Nephron (organoid): ENCODE data around the gene NECTIN2.
"Not testable (repeated sequence)": the region's sequence is repeated elsewhere in the genome, so short reads cannot be mapped to it uniquely, and the experiment has no call there.

Experiments
- H3K27ac Mint-ChIP-seq, 3 experiments: 2 replicates each; pipeline ENCODE4 v1.8.0; 2020; ENCODE audit warnings: mixed read lengths in 3 of 3, mild to moderate bottlenecking in 2 of 3, moderate library complexity in 1 of 3
- H3K27me3 Mint-ChIP-seq: 2 replicates; pipeline ENCODE4 v1.8.0; 2021; ENCODE audit warnings: low read depth, mild to moderate bottlenecking, moderate library complexity, mixed read lengths
- H3K36me3 Mint-ChIP-seq: 2 replicates; pipeline ENCODE4 v1.8.0; 2020; ENCODE audit warnings: low read depth, mixed read lengths
- H3K4me1 Mint-ChIP-seq: 2 replicates; pipeline ENCODE4 v1.8.0; 2020; ENCODE audit warnings: mixed read lengths
- H3K4me3 Mint-ChIP-seq, 3 experiments: 2 replicates each; pipeline ENCODE4 v1.8.0; 2020; ENCODE audit warnings: mild to moderate bottlenecking in 3 of 3, mixed read lengths in 3 of 3, moderate library complexity in 2 of 3
- H3K9me3 Mint-ChIP-seq: 2 replicates; pipeline ENCODE4 v1.8.0; 2020; ENCODE audit warnings: mixed read lengths
- TF ChIP-seq, protein P1 (sequence below), 3 experiments: fragments of 200-600 bp; sonication (generic); IDR thresholded peaks; one replicate each; pipeline ENCODE4 v1.5.0; 2021; ENCODE audit warnings: antibody characterized with exemption in 3 of 3; ENCODE audit not compliant: unreplicated experiment in 3 of 3

Gene NECTIN2

GRCh38 chr19:44855606-44856005 is 9.5 kb downstream of the NECTIN2 start:
- H3K4me1 Mint-ChIP-seq = peaks cover 13% of the 10 kb centered on the region
- peak overlapping the region in 1 of 3 experiments; percentile 74 for H3K27ac Mint-ChIP-seq
- H3K36me3 Mint-ChIP-seq = peaks cover 33% of the 10 kb centered on the region
- no peaks in the 10 kb centered on the region for H3K27me3 Mint-ChIP-seq
- no peaks in the 10 kb centered on the region for H3K9me3 Mint-ChIP-seq
- H3K4me3 Mint-ChIP-seq = no peak overlapping the region
- TF ChIP-seq, protein P1, sequence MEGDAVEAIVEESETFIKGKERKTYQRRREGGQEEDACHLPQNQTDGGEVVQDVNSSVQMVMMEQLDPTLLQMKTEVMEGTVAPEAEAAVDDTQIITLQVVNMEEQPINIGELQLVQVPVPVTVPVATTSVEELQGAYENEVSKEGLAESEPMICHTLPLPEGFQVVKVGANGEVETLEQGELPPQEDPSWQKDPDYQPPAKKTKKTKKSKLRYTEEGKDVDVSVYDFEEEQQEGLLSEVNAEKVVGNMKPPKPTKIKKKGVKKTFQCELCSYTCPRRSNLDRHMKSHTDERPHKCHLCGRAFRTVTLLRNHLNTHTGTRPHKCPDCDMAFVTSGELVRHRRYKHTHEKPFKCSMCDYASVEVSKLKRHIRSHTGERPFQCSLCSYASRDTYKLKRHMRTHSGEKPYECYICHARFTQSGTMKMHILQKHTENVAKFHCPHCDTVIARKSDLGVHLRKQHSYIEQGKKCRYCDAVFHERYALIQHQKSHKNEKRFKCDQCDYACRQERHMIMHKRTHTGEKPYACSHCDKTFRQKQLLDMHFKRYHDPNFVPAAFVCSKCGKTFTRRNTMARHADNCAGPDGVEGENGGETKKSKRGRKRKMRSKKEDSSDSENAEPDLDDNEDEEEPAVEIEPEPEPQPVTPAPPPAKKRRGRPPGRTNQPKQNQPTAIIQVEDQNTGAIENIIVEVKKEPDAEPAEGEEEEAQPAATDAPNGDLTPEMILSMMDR (IDR thresholded peaks at IDR 0.05; ENCODE audit: unreplicated experiment in 3 of 3) = no peak

- Mint-ChIP-seq H3K4me1 (peaks cover 19% of the 10 kb centered on the region), H3K27ac (peak overlapping the region; percentile 79 to 80 (median 79)), H3K27me3 (no peaks in the 10 kb centered on the region), H3K9me3 (no peaks in the 10 kb centered on the region), H3K4me3 (peak overlapping the region in 2 of 3 experiments; percentile 8 to 41), H3K36me3 (peaks cover 43% of the 10 kb centered on the region)
- TF ChIP-seq, protein P1 (IDR thresholded peaks at IDR 0.05; ENCODE audit: unreplicated experiment in 3 of 3) = no peak
Measured at GRCh38 chr19:44856421-44857083, 10.5 kb downstream of the NECTIN2 start.

DNA sequence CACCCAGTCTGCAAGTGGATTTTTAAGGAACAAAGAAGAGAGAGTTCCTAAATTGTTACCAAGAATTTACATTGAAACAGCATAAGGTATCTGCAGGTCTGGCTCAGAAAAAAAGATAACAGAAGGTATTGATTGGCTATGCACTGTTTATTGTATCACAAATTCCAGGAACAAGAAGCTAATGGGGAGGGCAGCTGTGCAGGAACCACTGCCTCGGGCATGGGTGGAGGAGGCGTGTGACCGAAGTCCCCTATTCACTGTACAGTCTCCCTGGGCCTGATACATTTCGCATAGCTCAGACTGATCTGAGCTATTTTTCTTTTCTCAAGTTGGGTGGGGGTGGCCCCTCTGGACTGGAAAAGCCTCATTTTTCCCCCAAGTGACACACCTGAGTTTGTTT is 11.7 kb downstream of the NECTIN2 start:
- TF ChIP-seq, protein P1 (IDR thresholded peaks at IDR 0.05; ENCODE audit: unreplicated experiment in 3 of 3) = no peak
- Mint-ChIP-seq H3K4me1 (peaks cover 15% of the 10 kb centered on the region), H3K27me3 (no peaks in the 10 kb centered on the region), H3K36me3 (peaks cover 42% of the 10 kb centered on the region), H3K9me3 (no peaks in the 10 kb centered on the region), H3K4me3 (no peak overlapping the region), H3K27ac (peak overlapping the region in 2 of 3 experiments; percentile 27 to 31)

DNA sequence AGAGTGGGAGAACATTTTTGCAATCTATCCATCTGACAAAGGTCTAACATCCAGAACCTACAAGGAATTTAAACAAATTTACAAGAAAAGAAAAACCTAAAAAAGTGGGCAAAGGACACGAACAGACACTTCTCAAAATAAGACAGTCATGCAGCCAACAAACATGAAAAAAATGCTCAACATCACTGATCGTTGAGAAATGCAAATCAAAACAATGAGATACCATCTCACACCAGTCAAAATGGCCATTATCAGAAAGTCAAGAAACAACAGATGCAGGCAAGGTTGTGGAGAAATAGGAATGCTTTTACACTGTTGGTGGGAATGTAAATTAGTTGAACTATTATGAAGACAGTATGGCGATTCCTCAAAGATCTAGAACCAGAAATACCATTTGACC is 15.5 kb downstream of the NECTIN2 start:
- peak overlapping the region in 1 of 3 experiments; percentile 12 for H3K27ac Mint-ChIP-seq
- H3K4me1 Mint-ChIP-seq, H3K9me3 Mint-ChIP-seq, H3K4me3 Mint-ChIP-seq, H3K27me3 Mint-ChIP-seq: not testable (repeated sequence)
- peaks cover 53% of the 10 kb centered on the region for H3K36me3 Mint-ChIP-seq

DNA sequence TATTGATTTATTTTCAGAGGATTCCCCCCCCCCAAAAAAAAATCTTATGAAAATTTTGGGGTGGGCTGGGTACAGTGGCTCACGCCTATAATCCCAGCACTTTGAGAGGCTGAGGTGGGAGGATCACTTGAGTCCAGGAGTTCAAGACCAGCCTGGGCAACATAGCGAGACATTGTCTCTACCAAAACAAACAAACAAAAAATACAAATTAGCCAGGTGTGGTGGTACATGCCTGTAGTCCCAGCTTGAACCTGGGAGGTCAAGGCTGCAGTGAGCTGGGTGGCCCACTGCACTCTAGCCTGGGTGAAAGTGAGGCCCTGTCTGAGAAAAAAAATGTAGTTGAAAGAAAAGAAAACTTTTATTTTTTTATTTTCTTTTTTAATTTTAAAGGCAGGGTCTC is 17.9 kb downstream of the NECTIN2 start:
- peaks cover 7% of the 10 kb centered on the region for H3K4me1 Mint-ChIP-seq
- H3K9me3 Mint-ChIP-seq = no peaks in the 10 kb centered on the region
- TF ChIP-seq, protein P1 (IDR thresholded peaks at IDR 0.05; ENCODE audit: unreplicated experiment in 3 of 3) = no peak
- H3K27me3 Mint-ChIP-seq = no peaks in the 10 kb centered on the region
- H3K27ac Mint-ChIP-seq = no peak overlapping the region
- H3K4me3 Mint-ChIP-seq = no peak overlapping the region
- H3K36me3 Mint-ChIP-seq = peaks cover 63% of the 10 kb centered on the region

GRCh38 chr19:44865196-44865767 is 19.2 kb downstream of the NECTIN2 start:
- Mint-ChIP-seq H3K27me3 (no peaks in the 10 kb centered on the region), H3K9me3 (no peaks in the 10 kb centered on the region), H3K4me1 (peaks cover 7% of the 10 kb centered on the region), H3K36me3 (peaks cover 60% of the 10 kb centered on the region), H3K27ac (no peak overlapping the region), H3K4me3 (no peak overlapping the region)
- TF ChIP-seq, protein P1 (IDR thresholded peaks at IDR 0.05; ENCODE audit: unreplicated experiment in 3 of 3) = no peak
